Epithelial cell of esophagus (primary cell): ENCODE results near the gene UNC45A.

ENCODE experiments used
- DNase-seq: peaks from one replicate; pipeline ENCODE4 v3.0.0; 2010; ENCODE audit warnings: low read depth
- H3K4me3 ChIP-seq: 2 replicates; pipeline ENCODE4 v1.5.1; 2011; ENCODE audit warnings: mild to moderate bottlenecking, low read length, control low read depth
- CTCF ChIP-seq: IDR thresholded peaks from 2 replicates; pipeline ENCODE4 v1.5.1; 2011; ENCODE audit warnings: low read depth, mild to moderate bottlenecking, low read length, control low read depth, inconsistent platforms; ENCODE audit not compliant: insufficient read depth; ENCODE audit errors: missing control alignments

Gene UNC45A

GRCh38 chr15:90910441-90911301, 24.4 kb upstream of the UNC45A start:
- TF ChIP-seq CTCF = no peak
- no peak for DNase-seq
- no peak overlapping the region for H3K4me3 ChIP-seq

- DNase-seq = no peak
- no peak for TF ChIP-seq CTCF
- no peak overlapping the region for H3K4me3 ChIP-seq
Observed at GRCh38 chr15:90911302-90911623, 23.8 kb upstream of the UNC45A start.

GRCh38 chr15:90911906-90912769, 22.9 kb upstream of the UNC45A start:
- TF ChIP-seq CTCF = no peak
- no peak for DNase-seq
- H3K4me3 ChIP-seq = no peak overlapping the region

- no peak for DNase-seq
- no peak for TF ChIP-seq CTCF
- no peak overlapping the region for H3K4me3 ChIP-seq
Observed at GRCh38 chr15:90912770-90913075, 22.4 kb upstream of the UNC45A start.

- no peak for TF ChIP-seq CTCF
- DNase-seq = no peak
- H3K4me3 ChIP-seq = no peak overlapping the region
Observed at GRCh38 chr15:90913398-90913944, 21.6 kb upstream of the UNC45A start.

GRCh38 chr15:90914305-90915080, 20.6 kb upstream of the UNC45A start:
- no peak for DNase-seq
- no peak for TF ChIP-seq CTCF
- H3K4me3 ChIP-seq = no peak overlapping the region
